HG03108 (cell line): Measurements from ENCODE around the gene ESR1.
"Not testable (repeated sequence)": the region's sequence is repeated elsewhere in the genome, so short reads cannot be mapped to it uniquely, and the experiment has no call there.

ENCODE experiments used
- ATAC-seq: cut with Tn5 transposase; IDR thresholded peaks from one replicate; pipeline ENCODE4 v1.9.1; 2021; ENCODE audit warnings: moderate library complexity; ENCODE audit not compliant: unreplicated experiment

Gene ESR1

DNA sequence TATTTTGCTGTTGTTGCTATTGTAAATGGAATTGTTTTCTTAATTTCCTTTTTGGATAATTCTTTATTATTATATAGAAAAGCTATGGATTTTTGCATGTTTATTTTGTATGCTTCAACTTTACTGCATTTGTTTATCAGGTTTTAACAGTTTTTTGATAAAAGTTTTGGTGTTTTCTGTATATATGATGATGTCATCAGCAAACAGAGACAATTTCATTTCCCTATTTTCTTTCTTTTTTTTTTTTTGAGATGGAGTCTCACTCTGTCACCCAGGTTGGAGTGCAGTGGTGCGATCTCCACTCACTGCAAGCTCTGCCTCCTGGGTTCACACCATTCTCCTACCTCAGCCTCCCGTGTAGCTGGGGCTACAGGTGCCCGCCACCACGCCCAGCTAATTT lies 156.9 kb downstream of the ESR1 start:
- not testable (repeated sequence) for ATAC-seq

DNA sequence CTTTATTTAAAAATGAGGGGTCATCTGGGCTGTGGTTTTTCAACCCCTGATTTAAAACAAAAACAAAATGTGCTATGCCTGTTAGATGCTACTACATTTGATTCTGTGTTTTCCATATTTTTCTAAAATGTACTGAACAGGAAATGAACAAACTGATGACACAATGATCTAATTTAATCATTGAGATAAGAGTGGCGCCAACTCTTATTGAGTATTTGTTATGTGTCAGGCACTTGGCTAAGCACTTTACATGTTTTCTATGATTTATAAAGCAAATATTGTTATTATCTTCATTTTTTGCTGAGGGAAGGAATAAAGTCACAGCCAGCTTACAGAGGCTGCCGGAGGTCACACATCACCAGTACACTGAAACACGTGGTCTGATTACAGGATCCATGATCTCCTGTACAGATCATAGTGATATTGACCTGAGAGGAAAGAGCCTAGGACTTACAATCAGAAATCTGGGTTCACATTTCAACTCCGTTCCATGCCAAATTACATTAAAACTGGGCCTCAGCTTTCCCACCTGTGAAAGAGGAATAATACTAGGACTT lies 166.7 kb downstream of the ESR1 start:
- no peak for ATAC-seq

DNA sequence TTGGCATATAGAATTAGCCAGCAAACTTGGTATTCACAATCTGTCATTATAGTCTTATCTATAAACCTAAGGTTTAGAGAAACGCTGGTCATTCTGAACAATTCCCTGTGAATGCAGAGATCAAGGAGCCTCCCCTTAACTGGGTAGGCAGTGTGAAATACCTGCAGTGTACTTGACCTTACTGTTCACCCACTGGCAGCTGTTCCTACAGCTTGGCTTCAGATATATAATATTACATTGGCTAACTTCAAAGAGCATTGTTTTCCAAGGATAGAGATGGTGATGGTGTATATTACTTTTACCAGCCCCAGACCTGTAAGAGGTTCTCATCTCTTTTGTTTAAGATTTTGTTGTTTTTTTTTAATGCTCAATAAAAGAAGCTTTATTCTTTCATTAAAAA lies 168.3 kb downstream of the ESR1 start:
- no peak for ATAC-seq

DNA sequence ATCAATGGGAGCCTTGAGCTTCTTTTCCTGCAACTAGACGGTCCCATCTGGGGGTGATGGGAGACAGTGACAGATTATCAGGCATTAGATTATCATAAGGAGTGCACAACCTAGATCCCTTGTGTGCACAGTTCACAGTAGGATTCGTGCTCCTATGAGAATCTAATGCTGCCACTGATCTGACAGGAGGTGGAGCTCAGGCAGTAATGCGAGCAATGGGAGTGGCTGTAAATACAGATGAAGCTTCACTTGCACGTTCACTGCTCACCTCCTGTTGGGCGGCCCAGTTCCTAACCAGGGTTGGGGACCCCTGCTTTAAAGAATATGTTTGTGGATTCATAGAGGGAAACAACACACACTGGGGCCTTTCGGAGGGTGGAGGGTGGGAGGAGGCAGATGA lies 180.7 kb downstream of the ESR1 start:
- not testable (repeated sequence) for ATAC-seq

DNA sequence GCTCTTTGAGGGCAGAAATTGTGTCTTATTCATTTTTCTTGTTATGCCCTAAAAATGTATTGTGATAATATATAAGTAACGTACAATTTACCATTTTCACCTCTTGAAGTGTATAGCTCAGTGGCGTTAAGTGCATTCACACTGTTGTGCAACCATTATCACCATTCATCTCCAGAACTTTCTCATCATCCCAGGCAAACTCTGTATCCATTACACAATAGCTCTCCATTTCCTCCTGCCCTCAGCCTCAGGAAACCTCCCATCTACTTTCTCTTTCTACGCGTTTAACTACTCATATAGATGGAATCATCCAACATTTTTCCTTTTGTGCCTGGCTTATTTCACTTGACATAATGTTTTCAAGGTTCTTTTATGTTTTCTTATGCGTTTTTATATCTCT lies 184.6 kb downstream of the ESR1 start:
- no peak for ATAC-seq

DNA sequence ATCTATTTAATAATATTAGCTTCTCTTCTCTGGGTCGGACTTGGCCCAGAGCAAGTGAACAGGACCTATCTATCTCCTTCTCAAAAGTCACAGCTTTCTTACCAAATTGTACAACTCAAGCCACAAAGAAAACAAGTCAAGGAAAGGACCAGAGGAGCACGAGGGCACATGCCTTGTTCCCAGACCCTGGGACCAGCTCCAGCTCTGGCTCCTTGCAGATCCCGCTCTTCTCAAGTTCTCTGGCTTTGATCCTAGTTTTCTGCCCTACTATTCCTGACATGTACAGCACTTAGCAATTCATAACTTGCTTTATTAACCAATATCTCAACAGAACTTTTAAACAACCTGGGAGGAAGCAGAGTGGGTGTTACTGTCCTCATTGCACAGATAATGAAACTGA lies 185.9 kb downstream of the ESR1 start:
- ATAC-seq: no peak

DNA sequence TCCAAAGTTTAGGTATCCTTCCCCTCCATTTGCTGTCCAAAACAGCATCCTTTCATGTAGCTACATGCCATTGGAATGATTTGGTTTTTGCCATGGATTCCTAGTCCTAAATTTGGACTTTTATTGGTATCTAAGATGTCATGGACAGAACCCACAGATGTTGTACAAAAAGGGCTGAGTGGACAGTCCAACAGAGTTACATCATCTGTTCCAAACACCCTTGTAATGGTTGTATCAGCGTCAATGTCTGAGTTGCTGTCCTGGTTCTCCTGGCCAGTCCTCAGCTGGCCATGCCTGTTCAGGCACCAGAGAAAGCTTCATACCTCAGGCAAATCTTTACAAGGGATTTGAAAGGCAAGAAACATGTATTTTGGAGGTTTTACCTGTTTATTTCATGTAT lies 191.3 kb downstream of the ESR1 start:
- no peak for ATAC-seq

DNA sequence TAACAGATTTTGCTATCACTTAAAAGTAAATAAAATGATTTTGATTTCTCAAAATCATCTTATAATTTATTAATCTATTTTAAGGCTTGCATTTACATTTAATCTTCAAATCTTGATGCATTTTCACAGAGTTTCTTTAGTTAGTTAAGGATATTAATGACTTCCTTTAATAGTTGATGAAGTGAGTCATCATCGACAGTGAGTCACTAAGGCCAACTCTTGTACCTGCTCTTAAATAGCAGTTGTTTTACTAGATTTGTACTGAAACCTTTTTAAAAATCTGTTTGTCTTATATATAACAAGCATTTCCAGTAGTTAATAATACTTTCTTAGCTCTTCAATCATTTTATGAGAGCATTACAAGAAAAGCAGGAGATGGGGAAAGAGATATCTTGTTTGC lies 191.7 kb downstream of the ESR1 start:
- no peak for ATAC-seq

DNA sequence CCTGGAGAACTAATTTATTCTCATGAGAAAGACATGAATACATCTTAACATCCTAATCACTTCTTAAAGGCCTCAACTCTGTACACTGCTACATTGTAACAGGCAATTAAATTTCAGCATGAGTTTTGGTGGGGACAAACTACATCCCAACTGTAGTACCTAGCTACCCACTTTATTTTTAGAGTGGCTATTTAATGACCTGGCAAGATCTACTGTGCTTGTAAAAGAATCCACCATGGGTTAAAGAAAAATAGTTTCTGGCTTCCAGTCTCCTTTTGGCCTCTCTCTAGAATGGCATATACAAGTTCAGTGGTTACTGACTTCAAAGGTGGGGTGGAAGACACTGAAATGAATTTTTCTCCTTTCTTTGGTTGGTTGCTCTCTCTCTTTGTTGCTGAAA lies 193.9 kb downstream of the ESR1 start:
- no peak for ATAC-seq

DNA sequence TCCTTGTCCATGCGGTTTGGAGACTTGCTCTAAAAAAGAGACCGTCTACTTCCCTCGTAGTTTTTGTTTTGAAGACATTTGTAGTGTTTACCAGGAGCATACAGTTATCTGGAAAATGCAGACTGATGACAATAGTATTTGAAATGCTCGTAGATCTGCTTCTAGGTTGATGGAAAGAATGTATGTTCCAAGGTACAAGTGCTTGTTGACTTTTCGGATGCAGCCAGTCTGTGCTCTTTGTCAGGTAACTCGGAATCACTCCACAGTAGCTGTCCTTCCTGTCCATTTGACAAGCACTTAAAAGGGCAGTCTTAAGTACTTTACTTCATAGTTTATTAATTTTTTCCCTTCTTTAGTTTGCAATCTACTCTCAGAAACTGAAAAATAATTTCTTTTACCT lies 194.8 kb downstream of the ESR1 start:
- ATAC-seq: no peak

DNA sequence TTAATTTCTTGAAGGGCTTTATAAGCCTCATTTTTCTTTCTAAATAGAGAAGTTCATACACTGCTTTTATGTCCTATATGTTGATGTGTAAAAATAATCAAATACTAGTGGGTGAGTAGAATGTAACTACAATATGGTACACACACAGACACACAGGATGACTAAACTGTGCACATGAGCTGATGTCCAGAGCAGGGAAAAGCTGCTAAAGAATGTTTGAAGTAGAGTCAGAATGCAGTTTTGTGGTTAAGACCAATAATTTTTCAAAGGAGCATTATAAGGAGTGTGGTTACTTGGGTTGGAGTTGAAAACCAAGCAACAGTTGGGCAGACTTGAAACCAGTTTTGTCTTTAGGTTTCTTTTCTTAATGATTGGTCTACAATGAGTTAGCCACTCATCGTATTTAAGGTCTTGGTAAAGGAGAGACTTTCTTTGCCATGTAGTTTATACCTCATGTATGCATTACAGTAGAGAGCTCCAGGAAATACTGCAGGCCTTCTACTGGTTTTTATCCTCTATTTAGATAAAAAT lies 196.6 kb downstream of the ESR1 start:
- no peak for ATAC-seq

DNA sequence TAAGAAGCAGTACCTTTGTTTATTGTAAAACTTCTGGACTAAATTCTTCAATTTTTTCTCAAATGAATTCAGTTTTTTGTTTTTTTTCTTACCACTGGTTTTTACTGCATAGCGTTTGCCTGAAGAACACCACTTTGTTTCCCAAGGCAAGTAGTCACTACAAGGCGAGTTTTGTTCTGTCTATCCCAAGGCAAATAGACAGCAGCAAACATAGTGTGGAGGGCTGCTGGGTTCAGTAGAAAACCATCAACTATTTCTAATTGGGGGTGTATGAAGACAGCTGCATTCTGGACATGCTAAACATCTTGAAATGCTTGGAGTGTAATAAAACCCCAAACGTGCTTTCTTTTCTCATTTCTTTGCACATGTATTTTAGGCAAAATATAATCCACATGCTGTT lies 197.4 kb downstream of the ESR1 start:
- no peak for ATAC-seq

DNA sequence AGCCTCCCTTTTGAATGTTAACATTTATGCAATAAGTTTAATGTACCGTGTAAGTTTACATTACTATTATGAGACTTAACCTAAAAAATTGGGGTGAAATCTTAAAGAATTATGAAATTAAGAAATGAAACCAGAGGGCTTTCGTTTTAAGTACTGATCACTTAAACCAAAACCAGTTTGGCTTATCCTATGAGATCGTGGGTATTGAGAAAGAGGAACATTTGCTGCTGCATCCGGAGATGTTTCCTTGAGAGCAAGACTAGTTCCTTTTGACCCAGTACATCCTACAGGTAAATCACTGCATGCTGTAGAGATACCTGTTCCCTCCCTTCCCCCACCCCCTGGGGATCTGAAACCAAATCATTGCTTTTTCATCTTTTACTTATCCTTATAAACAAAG lies 201.3 kb downstream of the ESR1 start:
- ATAC-seq: no peak

DNA sequence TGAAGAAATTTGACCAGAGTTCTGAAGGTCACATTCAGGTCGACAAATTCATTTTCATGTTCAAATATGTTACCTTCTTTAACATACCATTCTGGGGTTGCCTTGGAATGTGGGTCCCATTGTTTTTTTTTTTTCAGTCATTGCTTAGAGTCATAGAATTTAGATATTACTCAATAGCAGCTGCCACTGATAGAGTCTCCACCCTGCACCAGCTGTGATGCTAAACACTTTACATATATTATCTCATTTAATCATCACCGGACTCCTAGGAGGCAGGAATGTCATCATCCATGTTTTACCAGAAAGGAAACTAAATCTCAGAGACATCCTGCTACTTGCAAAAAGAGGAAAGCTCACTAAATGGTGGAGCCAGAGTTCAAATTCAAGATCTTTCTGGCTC lies 204.7 kb downstream of the ESR1 start:
- ATAC-seq: no peak

DNA sequence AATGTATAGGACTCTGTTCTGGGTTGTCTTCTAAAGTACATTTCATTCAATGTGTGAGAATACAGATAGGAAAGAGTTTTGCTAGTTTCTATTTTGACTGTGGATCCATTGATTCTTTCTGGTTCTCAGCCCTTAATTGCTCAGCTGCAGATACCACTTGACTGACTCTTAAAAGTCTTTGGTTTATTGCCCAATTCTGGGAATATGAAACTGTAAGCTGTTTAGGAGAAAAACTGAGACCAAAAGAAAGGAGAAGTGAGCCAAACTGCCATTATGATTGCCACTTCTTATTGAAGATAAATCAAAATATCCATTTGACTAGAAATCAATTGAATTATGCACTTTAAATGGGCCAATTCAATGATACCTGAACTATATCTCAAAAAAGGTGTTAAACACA lies 211.4 kb downstream of the ESR1 start:
- no peak for ATAC-seq

DNA sequence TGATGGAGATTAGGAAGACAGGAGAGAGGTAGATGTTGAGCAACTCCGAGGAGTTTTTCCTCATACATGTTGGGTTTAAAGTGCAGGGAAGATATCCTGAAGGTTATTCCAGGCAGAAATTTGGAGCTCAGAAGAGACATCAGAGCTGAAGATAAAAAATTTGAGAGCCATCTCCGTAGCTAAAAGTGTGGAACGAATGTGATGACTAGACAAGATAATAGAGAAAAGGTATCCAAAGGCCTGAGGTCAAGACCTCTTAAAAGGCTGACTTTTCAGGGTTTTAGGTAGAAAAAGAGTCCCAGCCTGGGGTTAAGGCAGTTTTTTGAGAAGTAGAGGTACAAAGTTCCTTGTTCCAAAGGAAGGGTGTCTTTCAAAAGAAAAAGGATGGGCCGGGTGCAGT lies 214.8 kb downstream of the ESR1 start:
- no peak for ATAC-seq

DNA sequence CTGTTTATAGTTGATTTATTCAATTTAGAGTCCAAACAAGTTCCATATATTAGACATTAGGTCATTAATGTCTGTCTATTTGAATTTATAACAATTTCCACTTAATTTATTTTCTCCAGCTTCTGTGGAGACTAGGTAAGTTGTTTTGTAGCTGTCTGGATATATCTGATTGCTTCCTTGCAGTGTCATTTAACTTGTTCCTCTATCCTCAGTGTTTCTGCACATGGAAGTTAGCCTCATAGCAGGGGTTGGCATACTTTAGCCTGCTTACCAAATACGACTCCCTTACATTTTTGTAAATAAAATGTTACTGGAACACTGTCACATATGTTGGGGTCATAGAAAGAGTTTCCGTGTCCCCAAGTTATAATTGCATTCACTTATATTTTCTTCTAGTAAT lies 216.1 kb downstream of the ESR1 start:
- no peak for ATAC-seq

DNA sequence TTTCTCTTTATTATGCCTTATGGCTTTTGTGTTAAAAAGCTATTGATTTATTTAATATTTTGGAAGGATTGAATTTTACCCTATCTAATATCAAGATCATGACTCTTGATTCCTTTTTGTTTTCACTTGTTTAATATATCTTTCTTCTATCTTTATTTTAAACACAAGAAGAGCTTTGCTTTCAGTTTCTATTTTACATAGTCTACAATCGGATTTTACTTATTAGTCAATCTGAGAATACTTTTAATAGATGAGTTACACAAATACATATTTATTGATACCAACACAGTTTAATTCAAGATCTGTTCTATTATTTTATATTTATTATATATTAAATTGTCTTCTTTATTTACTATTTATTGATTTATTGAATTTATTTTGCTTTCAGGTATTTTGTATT lies 218.8 kb downstream of the ESR1 start:
- no peak for ATAC-seq

DNA sequence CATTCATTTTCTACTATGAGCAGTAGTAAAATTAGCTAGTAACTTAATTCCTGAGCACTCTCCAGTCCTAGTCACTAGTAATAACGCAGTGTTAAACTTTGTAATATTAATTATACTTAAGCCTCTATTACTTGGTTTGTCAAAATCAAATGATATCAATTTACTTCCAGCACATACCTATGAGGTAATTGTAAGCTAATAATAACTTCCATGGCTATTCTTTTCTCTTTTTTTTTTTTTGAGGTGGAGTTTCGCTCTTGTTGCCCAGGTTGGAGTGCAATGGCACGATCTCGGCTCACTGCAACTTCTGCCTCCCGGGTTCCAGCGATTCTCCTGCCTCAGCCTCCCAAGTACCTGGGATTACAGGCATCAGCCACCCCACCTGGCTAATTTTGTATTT lies 219.3 kb downstream of the ESR1 start:
- ATAC-seq: not testable (repeated sequence)

DNA sequence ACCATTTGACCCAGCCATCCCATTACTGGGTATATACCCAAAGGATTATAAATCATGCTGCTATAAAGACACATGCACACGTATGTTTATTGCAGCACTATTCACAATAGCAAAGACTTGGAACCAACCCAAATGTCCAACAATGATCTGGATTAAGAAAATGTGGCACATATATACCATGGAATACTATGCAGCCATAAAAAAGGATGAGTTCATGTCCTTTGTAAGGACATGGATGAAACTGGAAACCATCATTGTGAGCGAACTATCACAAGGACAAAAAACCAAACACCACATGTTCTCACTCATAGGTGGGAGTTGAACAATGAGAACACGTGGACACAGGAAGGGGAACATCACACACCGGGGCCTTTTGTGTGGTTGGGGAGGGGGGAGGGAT lies 226.3 kb downstream of the ESR1 start:
- not testable (repeated sequence) for ATAC-seq

DNA sequence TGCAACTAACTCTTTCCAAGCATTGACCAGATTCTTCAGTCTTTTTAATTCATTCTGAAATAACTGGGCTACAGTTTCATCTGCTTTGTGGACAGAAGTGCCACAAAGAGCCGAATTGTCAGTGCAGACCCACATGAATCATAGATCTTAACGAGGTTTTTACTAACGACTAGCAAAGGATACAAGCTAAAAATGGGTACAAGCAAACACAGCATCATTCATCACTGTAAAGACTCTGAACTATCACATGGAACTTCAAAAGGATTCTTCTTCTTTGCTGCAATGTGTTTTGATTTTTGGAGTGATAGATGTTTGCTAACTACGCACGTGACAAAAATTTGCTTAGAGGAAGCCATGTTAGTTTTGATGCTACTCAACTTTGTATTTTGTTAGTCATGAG lies 227.1 kb downstream of the ESR1 start:
- ATAC-seq: no peak

DNA sequence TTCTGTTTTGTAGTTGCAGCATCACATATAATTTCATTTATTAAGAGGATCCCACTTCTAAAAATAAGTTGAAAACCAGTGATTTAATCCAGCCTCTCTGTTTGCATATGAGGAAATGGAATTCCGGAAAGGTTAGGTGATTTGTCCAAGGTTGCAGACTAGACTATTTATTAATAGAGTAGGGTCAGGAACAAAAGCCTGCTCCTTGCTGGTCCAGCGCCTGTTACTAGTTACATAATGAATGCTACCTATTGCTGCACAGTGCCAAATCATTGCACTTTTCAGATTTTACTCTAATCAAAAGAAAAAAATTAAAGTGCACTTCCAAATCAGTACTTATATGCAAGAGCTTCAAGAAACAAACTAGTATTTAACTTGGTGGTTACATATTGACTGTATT lies 238.6 kb downstream of the ESR1 start:
- no peak for ATAC-seq

DNA sequence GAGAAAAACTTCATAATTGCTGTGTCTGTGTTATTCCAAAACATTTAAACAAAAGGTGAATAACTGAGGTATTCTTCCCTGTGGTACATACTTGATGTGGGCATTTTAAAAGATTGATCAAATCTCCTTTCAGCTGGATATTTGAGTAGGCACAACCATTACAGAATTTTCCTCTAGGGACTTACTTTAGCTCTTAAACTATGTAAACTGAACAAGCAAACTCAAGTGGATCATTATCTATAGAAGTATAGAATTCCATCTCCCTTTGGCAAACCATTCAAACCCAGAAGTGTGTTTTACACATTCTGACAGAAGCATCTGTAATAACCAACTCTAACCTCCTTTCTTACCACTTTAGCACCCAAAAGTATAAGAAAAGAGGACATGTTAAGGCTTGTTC lies 241.4 kb downstream of the ESR1 start:
- no peak for ATAC-seq

DNA sequence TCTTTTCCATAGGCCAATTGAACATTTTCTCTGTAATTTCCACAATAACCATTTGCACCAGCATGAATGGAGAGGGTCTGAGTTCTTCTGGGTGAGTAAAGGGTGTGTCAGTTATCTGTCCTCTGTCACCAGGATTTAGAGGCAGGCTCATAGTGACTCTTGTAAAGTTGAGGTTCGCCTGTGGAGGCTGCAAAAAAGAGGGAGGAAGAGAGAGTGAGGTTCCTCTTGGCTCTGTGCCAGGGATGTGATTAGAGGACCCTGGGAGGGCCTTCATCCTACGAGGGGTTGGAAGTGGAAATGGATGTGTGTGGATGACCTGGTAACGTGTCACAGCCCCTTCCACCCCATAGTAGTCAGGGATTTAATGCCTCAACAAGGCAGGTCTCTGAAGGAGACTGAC lies 242.0 kb downstream of the ESR1 start:
- no peak for ATAC-seq
